Measurements from ENCODE around the gene CCDC13. TPM values are rescaled to one million over a fixed set of nuclear protein-coding genes. Genes with fewer than 3 reads are reported as not detected.

CCDC13 gene
- polyA plus RNA-seq, 2 of the 4 experiments (the other 2 are of a cell fraction): 0.41 to 0.47 TPM

GRCh38 chr3:42753757-42754156, 19.3 kb downstream of the CCDC13 start:
- Histone ChIP-seq H3K27ac (no peak overlapping the region), H3K4me3 (no peak overlapping the region), H3K4me2 (no peak overlapping the region), H3K4me1 (no peaks in the 10 kb centered on the region), H3K9me3 (no peaks in the 10 kb centered on the region)
- DNase-seq (ENCODE audit: low read depth in 1 of 2, low spot score in 1 of 2) (no peak), FAIRE-seq (no peak), ATAC-seq (no peak)
- ChIA-PET POLR2A (interaction anchor here (0.6 kb wide), 1 partner anchor 140 kb away, joined by 3 read pairs; no protein-coding TSS in a partner anchor), CTCF (interaction anchor here (7.5 kb wide), 1 partner anchor 9 kb away, joined by 44 read pairs; no protein-coding TSS in a partner anchor)
- TF ChIP-seq SREBF2 (IDR thresholded peaks at IDR 0.05) (no peak), GATA3 (IDR thresholded peaks at IDR 0.05; ENCODE audit: borderline replicate concordance) (no peak), HOXB5 (CRISPR knock-in tag; IDR thresholded peaks at IDR 0.05) (no peak), HES2 (IDR thresholded peaks at IDR 0.05) (no peak), RCOR1 (IDR thresholded peaks at IDR 0.05; ENCODE audit: low read depth, low read length) (no peak), POLR2A (IDR thresholded peaks at IDR 0.05; ENCODE audit: low read length) (no peak), NFE2L2 (conservative IDR thresholded peaks at IDR 0.05; ENCODE audit: low read length) (no peak), EHF (CRISPR knock-in tag; IDR thresholded peaks at IDR 0.05) (no peak), ZSCAN20 (CRISPR knock-in tag; IDR thresholded peaks at IDR 0.05) (no peak), ZC3H11A (IDR thresholded peaks at IDR 0.05) (no peak), E2F6 (IDR thresholded peaks at IDR 0.05; ENCODE audit: borderline replicate concordance, low read depth) (no peak), RARB (CRISPR knock-in tag; IDR thresholded peaks at IDR 0.05) (no peak), BCL3 (IDR thresholded peaks at IDR 0.05) (no peak), MAZ (IDR thresholded peaks at IDR 0.05; ENCODE audit: borderline replicate concordance, low read depth, low read length) (no peak), USF2 (IDR thresholded peaks at IDR 0.05) (no peak), HOXA7 (CRISPR knock-in tag; IDR thresholded peaks at IDR 0.05) (no peak), FOSL2 (IDR thresholded peaks at IDR 0.05) (no peak), FOSL2 (CRISPR knock-in tag; IDR thresholded peaks at IDR 0.05) (no peak), PHF8 (IDR thresholded peaks at IDR 0.05; ENCODE audit: borderline replicate concordance, low read depth) (no peak), POLR2AphosphoS2 (conservative IDR thresholded peaks at IDR 0.05; ENCODE audit: low read length) (no peak), EHMT2 (IDR thresholded peaks at IDR 0.05; ENCODE audit: low read depth) (no peak)
- WGBS (ENCODE audit: missing lambda C conversion rate): 50% methylated on average over 3 of the region's 3 CpGs

GRCh38 chr3:42752961-42753360, 20.1 kb downstream of the CCDC13 start:
- 71% methylated on average over 4 of the region's 4 CpGs for WGBS (ENCODE audit: missing lambda C conversion rate)
- H3K4me3 ChIP-seq: no peak overlapping the region
- TF ChIP-seq HEYL (CRISPR knock-in tag; IDR thresholded peaks at IDR 0.05) (no peak), EHMT2 (IDR thresholded peaks at IDR 0.05; ENCODE audit: low read depth) (no peak), SREBF2 (IDR thresholded peaks at IDR 0.05) (no peak), CHD2 (IDR thresholded peaks at IDR 0.05; ENCODE audit: low read length, partially characterized antibody) (no peak), ESRRA (IDR thresholded peaks at IDR 0.05; ENCODE audit: borderline replicate concordance, low read length) (no peak), GATA3 (IDR thresholded peaks at IDR 0.05; ENCODE audit: borderline replicate concordance) (no peak), NR3C1 (IDR thresholded peaks at IDR 0.05) (no peak), ZSCAN20 (CRISPR knock-in tag; IDR thresholded peaks at IDR 0.05) (no peak), FOSL2 (IDR thresholded peaks at IDR 0.05) (no peak), FOSL2 (CRISPR knock-in tag; IDR thresholded peaks at IDR 0.05) (no peak), SMC3 (IDR thresholded peaks at IDR 0.05) (no peak), JUNB (IDR thresholded peaks at IDR 0.05) (no peak), ELK1 (IDR thresholded peaks at IDR 0.05; ENCODE audit: low read depth, low read length) (no peak), CBX8 (IDR thresholded peaks at IDR 0.05) (no peak)

More at GRCh38 chr3:42752961-42753360, 20.1 kb downstream of the CCDC13 start:
- ATAC-seq: no peak
- H3K4me2 ChIP-seq: no peak overlapping the region
- no peaks in the 10 kb centered on the region for H3K4me1 ChIP-seq
- H3K27ac ChIP-seq: no peak overlapping the region
- no peaks in the 10 kb centered on the region for H3K9me3 ChIP-seq
- CTCF ChIA-PET: interaction anchor here (7.5 kb wide), 1 partner anchor 8 kb away, joined by 44 read pairs; no protein-coding TSS in a partner anchor
- no peak for DNase-seq (ENCODE audit: low read depth in 1 of 2, low spot score in 1 of 2)
- POLR2A ChIA-PET: no interaction called here
- FAIRE-seq: no peak

Data from A549 (cell line).